OCI-LY7 (cell line): ENCODE measurements around the gene NAV3.

Source experiments
- EZH2phosphoT487 ChIP-seq: fragments of 200-600 bp; sonication (generic); IDR thresholded peaks from 2 replicates; pipeline ENCODE4 v1.6.1; 2018; ENCODE audit warnings: low read depth, borderline replicate concordance, mild to moderate bottlenecking, mixed run types, antibody characterized with exemption, low read length, moderate library complexity, mixed read lengths
- TF ChIP-seq, protein P1 (sequence below): fragments of 200-600 bp; sonication (generic); conservative IDR thresholded peaks from 2 replicates; pipeline ENCODE4 v1.5.1; 2014; ENCODE audit warnings: mild to moderate bottlenecking, antibody characterized with exemption, low read length, moderate library complexity, mixed read lengths

GRCh38 chr12:78220811-78221210 lies 390.1 kb downstream of the NAV3 start:
- TF ChIP-seq EZH2phosphoT487 = no peak
- TF ChIP-seq, protein P1, sequence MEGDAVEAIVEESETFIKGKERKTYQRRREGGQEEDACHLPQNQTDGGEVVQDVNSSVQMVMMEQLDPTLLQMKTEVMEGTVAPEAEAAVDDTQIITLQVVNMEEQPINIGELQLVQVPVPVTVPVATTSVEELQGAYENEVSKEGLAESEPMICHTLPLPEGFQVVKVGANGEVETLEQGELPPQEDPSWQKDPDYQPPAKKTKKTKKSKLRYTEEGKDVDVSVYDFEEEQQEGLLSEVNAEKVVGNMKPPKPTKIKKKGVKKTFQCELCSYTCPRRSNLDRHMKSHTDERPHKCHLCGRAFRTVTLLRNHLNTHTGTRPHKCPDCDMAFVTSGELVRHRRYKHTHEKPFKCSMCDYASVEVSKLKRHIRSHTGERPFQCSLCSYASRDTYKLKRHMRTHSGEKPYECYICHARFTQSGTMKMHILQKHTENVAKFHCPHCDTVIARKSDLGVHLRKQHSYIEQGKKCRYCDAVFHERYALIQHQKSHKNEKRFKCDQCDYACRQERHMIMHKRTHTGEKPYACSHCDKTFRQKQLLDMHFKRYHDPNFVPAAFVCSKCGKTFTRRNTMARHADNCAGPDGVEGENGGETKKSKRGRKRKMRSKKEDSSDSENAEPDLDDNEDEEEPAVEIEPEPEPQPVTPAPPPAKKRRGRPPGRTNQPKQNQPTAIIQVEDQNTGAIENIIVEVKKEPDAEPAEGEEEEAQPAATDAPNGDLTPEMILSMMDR = no peak
